ENCODE data around the gene CCBE1.

DNA sequence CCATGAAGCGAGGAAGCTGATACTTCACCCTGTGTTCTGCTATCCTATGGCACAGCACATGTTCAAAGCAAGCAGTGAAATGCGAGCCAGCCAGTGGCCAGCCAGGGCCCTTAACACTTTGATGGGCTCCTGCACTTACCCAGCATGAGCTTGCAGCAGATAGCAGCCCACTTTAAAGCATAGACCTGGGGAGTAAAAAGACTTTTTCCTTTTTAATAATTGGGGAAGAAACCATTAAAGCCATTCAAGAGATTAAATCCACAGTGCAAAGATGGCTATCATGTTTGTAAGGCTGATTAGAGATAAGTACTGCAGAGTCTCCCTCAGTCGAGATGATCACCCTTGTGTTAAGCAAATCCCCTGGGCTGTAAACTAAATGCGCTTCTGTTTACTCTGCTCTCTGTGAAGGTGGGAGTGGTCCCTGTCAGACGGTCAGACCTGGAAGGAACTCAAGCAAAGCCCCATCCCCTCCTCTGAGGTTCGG, 15.7 kb downstream of the CCBE1 start:
- TF ChIP-seq, protein P1, sequence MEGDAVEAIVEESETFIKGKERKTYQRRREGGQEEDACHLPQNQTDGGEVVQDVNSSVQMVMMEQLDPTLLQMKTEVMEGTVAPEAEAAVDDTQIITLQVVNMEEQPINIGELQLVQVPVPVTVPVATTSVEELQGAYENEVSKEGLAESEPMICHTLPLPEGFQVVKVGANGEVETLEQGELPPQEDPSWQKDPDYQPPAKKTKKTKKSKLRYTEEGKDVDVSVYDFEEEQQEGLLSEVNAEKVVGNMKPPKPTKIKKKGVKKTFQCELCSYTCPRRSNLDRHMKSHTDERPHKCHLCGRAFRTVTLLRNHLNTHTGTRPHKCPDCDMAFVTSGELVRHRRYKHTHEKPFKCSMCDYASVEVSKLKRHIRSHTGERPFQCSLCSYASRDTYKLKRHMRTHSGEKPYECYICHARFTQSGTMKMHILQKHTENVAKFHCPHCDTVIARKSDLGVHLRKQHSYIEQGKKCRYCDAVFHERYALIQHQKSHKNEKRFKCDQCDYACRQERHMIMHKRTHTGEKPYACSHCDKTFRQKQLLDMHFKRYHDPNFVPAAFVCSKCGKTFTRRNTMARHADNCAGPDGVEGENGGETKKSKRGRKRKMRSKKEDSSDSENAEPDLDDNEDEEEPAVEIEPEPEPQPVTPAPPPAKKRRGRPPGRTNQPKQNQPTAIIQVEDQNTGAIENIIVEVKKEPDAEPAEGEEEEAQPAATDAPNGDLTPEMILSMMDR (IDR thresholded peaks at IDR 0.05), result no peak
- TF ChIP-seq POLR2A (IDR thresholded peaks at IDR 0.05) (no peak), EP300 (IDR thresholded peaks at IDR 0.05) (no peak), POLR2AphosphoS5 (IDR thresholded peaks at IDR 0.05) (no peak)
